NOMO-1 treated with dmso at 0.1 percent for 144 hours (cell line): ENCODE data around the gene ARID2.
A peak's percentile ranks its signal among the peaks of the same experiment; 100 is the strongest.

Experiments used
- DNase-seq: peaks from one replicate; lab custom pipeline; 2025; ENCODE audit not compliant: unreplicated experiment; lab: John Stamatoyannopoulos, UW

The ARID2 gene, protein sequence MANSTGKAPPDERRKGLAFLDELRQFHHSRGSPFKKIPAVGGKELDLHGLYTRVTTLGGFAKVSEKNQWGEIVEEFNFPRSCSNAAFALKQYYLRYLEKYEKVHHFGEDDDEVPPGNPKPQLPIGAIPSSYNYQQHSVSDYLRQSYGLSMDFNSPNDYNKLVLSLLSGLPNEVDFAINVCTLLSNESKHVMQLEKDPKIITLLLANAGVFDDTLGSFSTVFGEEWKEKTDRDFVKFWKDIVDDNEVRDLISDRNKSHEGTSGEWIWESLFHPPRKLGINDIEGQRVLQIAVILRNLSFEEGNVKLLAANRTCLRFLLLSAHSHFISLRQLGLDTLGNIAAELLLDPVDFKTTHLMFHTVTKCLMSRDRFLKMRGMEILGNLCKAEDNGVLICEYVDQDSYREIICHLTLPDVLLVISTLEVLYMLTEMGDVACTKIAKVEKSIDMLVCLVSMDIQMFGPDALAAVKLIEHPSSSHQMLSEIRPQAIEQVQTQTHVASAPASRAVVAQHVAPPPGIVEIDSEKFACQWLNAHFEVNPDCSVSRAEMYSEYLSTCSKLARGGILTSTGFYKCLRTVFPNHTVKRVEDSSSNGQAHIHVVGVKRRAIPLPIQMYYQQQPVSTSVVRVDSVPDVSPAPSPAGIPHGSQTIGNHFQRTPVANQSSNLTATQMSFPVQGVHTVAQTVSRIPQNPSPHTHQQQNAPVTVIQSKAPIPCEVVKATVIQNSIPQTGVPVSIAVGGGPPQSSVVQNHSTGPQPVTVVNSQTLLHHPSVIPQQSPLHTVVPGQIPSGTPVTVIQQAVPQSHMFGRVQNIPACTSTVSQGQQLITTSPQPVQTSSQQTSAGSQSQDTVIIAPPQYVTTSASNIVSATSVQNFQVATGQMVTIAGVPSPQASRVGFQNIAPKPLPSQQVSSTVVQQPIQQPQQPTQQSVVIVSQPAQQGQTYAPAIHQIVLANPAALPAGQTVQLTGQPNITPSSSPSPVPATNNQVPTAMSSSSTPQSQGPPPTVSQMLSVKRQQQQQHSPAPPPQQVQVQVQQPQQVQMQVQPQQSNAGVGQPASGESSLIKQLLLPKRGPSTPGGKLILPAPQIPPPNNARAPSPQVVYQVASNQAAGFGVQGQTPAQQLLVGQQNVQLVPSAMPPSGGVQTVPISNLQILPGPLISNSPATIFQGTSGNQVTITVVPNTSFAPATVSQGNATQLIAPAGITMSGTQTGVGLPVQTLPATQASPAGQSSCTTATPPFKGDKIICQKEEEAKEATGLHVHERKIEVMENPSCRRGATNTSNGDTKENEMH (N-terminal part only)

DNA sequence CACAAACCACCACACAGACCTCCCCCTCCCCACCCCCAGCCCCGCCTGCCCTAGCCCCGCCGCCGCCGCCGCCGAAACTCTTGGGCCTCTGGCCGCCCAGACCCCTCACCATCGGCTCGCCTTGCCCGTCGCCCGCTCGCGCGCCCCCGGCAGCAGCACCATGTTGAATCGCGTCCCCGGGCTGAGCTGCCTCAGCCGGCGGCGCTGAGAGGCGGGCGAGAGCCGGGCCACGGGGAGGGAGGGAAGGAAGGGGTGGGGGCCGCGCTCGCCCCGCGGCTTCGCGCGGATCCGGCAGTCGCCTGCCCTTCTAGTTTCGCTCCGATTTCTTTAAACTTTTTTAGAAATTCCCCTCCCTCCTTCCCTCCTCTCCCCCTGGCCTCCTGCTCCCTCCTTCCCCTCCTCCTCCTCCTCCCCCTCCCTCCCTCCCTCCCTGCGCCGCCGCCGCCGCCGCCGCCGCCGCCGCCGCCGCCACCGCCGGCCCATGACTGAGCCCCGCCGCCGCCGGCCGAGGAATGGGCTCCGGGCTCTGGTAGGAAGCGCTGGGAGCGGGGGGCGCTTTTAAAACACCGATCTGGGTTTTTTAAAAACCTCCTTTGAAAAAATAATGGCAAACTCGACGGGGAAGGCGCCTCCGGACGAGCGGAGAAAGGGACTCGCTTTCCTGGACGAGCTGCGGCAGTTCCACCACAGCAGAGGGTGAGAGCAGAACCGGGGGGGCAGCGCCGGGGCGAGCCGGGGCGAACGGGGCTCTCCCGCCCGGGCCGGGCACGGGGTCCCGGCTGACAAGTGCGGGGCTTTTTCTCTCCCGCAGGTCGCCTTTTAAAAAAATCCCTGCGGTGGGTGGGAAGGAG, at the start of gene ARID2:
Gene ARID2, plus strand, starts transcription at position 474 of the 851 bp plus-strand sequence. Its CDS starts 131 bp downstream, at position 605.
- peak; percentile 79 for DNase-seq

DNA sequence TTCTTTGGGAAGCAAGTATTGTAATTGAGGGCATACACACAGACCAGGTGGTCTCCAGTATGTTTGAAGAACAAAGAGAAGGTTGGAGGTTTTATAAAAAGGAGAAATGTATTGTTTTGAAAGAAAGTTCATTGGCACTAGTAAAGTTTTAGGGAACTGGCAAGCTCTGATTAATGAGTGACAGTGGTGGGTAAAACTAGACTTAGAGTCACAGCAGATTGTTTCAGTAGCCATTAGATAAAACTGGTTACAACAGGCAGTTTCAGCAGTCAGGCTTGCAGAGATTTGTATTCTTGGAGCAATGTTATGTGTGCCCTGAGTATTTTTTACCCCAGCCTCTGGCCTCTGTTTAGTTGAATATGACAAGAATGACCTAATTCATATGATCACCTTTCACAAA, 49.1 kb upstream of the ARID2 start:
- DNase-seq, result no peak

DNA sequence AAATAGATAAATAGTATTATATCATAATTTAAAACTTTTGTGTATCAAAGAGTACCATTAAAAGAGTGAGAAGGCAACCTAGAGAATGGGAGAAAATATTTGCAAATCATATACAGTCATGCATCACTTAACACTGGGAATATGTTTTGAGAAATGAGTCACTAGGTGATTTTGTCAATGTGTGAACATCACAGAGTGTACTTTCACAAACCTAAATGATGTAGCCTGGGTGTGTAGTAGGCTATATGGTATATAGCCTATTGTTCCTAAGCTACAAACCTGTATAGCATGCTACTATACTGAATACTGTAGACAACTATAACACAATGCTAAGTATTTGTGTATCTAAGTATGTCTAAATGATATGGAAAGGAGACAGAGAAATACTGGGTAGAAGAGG, 48.0 kb upstream of the ARID2 start:
- DNase-seq, result no peak

DNA sequence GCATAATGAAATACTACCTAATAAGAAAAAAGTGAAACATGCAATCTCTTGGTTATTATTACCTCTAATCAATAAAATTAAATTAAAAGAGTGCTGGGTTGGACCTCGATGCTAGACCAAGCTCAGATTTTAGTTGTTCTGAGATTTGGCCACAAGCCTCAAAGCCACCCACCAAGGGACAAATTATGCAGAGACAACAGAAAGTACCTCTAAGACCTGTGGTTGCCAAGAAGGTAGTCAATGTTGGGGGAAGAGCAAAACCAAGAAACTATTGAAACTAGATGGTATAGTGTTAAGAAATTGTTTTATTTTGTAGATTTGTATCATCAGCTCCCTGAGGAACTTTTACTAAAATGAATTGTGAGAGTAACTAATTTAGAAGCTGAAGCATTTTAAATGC, 43.8 kb upstream of the ARID2 start:
- DNase-seq, result no peak

DNA sequence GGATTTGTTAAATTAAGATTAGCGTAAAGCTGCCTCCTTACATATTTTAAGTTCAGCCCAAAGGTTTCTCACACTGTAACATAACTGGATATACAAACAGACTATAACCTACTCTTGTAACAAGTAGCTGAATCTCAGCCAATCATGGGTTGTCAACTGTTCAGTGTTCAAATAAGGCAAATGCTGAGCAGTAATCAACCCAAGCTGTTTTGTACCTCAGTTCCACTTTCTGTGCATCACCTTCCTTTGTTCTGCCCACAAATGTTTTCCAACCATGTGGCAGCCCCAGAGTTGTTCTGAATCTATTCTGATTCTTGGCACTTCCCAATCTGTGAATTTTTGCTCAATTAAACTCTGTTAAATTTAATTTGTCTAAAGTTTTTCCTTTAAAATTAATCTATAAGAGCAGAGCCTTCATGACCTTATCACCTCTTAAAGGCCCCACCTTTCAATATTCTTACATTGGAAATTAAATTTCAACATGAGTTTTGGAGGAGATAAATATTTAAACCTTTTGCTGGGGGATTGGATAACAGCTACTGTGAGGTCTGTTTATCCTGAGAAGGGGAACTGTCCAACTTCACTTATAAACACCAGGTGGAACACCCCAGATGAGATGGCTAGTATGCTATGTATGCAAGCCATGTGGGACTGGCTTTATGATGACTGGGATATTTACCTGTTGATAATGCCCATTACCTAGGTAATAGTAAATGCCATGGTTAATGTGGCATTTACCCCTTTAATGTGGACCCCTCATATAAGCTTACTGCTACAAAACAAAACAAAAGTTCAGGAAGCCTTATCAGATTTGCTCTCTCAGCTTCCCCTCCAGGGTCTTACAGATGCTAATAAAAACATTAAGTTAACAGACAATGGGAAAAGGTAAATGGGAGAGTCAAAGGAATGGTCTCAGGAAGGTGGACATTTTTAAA, 42.2 kb upstream of the ARID2 start:
- DNase-seq, result no peak

DNA sequence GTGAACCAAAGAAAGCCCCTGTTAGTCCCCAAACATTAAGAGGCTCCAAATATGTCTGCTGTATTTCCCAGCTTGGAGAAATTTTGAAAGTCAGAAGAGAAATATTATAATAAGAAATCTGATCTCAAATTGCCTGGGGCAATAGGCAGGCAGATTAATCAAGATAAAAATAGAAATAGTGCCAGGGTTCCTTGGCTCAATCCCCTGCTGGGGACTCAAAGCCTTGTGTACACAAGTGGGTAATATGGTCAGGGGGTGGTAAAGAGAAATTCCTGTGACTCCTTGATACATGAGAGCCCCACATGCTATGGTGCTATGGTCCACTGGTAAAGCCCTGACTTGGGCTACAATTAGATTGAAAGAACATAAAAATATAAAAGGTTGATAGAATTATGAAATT, 41.3 kb upstream of the ARID2 start:
- no peak for DNase-seq

DNA sequence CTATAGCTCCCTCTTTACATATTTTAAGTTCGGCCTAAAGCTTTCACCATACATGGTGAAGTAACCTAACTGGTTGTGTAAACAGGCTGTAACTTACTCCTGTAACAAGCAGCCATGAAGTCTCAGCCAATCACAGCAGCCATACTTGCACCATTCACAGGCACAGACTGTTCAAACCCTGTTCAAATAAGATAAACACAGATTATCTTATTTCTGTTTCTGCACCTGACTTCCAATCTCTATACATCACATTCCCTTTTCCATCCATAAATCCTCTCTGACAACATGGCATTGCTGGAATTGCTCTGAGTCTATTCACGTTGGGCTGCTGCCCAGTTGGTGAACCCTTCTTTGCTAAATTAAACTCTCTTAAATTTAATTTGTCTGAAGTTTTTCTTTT, 34.5 kb upstream of the ARID2 start:
- no peak for DNase-seq

DNA sequence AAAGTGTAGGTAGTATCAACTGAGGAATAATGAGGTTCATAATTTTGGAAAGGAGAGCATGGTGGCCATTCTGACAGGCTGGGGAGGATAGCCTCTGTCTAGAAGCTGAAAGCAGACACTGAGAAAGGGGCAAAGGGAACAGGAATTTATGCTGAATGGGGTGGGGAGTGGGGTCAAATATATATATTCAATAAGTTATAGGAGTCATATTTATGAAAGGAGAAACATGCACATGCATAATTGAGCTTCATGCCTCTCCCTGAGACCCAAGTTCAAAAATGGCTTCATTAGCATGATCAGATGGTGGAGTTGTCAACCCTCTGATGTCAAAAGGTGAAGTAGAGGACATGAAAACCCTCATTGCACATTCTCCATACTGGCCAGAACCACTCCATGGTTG, 33.9 kb upstream of the ARID2 start:
- no peak for DNase-seq

DNA sequence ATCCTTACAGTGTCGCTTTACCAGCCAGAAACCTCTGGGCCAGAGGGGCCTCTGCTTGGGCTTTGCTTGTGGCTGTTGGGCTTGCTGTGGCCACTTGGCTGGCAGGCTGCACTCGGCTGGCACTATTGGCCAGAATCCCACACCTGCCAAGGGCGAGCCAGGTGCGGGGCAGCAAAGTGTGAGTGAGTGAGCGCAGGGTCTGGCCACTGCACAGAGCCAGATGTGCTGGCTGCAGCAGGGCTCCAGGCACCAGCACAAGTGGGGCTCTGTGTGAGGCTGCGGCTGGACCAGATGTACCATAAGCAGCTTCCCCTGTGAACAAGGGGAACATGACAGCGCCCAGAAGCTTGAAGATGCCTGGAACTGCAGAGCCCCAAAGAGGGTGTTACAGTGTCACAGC, 33.5 kb upstream of the ARID2 start:
- DNase-seq, result no peak

DNA sequence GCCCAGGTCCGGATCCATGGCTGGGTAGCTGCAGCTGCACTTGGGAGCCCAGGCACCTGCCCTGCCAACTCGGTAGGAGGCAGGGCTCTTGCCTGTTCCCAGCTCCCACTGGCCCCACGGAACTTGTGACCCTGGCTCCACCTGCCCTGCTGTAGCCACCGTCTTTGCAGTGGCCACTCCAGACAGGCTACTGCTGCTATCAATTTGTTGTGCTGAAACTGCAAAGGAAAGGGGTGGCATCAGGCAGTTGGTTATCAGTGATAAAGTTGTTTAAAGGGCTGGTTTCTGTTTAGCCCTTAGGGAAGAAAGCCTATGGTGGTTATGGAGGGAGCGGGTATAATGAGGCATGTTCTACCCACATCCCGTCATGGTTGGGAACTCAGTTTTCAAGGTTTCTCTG, 32.1 kb upstream of the ARID2 start:
- no peak for DNase-seq

DNA sequence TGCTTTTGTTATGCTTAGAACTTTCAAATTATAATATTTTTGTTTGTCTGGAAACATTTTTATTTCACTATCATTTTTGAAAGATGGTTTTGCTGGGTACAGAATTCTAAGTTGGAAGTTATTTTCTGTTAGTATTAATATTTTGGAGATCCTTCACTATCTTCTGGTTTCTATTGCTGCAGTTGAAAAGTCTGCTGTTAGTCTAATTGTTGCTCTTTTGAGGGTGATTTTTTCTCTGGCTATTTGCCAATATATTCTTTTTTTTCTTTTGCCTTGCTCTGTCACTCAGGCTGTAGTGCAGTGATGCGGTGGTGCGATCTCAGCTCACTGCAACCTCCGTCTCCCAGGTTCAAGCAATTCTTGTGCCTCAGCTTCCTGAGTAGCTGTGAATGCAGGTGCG, 28.2 kb upstream of the ARID2 start:
- DNase-seq, result no peak

DNA sequence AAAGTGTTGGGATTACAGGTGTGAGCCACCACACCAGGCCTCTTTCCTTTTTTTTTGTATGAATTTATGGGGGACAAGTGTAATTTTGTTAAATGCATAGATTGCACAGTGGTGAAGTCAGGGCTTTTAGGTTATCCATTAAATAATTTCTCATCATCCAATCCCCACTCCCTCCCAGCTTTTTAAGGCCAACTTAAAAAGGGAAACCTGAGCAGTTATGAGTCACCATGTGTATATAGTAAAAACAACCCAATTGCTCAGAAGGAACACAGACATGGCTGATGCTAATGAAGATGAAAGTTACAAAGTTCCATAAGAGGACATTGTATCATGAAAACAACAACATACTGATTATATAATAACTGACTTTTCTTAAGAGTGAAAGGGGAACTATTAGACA, 25.6 kb upstream of the ARID2 start:
- DNase-seq, result no peak

DNA sequence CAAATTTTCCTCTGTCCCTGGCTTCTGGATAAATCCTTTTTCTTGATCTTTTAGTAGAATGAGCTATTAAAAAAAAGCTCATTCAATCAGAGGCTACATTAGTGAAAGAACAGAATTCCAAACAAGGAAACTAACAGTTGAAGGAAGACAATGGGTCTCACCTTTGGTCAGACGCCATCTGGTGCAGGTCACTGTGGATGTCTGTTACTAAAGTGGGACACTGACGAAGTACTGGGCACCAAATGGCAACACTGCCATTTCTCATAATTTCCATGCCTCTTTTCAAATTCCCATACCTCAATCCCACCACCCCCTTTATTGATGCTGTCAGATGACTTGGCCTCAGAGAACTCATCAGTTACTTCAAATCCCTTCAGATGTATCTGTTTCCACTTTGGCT, 24.5 kb upstream of the ARID2 start:
- DNase-seq, result no peak

DNA sequence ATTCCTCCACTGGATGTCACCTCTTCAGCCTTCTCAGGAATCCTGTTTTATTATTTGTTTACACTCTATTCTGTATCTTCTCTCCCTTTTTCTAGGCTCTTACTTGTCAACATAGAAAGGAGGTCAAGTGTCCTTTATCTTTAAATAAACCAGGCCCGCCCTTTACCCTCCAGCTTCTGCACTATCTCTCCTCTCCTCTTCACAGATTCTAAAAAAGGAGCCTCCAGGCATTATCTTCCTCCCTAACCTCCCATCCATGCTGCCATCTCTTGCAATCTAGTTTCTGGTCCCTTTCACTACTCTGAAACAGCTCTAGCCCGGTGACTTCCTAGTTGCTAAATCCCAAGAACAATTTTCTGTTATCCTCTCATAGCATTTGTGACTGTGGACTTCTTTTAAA, 24.1 kb upstream of the ARID2 start:
- DNase-seq, result no peak

DNA sequence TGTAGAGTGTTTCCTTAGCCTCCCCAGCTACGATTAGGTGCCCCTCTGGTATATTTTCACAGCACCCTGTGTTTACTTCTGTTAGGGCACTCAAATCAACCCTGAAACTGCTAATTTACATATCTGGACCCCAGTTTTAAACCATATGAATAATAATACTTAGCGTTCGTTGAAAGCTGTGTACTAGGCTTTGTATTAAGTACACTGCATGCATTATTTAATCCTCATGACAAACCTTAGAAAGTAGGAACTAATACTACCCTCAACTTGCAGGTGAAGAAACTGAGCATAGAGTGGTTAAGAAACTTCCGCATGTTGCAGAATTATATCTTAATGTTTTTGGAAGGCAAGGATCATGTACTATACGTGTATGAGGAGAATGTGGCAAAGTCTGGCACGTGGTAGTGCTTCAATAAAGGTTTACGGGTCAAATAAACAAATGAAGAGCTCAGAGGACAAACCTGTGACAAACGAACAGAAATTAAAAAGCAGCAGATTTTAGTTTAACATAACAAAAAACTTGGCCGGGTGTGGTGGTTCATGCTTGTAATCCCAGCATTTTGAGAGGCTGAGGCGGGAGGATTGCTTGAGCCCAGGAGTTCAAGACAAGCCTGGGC, 22.2 kb upstream of the ARID2 start:
- no peak for DNase-seq

DNA sequence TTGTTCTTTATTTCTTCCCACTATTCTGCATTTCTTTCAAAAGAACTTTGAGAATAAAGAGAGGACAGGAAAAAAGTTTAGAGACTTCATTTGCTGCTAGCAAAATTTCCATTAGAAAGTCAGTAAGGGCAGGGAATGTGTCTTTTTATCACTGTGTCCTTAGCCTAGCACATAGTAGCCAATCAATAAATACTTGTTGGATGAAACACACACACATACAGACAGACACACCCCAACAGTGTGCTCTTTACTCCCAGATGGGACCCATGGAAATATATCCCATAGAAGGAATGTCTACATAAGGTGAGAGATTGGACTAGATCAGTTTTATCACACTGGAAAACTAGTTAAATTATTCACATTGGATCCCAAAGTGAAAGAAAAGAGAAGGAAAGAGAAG, 21.1 kb upstream of the ARID2 start:
- no peak for DNase-seq

DNA sequence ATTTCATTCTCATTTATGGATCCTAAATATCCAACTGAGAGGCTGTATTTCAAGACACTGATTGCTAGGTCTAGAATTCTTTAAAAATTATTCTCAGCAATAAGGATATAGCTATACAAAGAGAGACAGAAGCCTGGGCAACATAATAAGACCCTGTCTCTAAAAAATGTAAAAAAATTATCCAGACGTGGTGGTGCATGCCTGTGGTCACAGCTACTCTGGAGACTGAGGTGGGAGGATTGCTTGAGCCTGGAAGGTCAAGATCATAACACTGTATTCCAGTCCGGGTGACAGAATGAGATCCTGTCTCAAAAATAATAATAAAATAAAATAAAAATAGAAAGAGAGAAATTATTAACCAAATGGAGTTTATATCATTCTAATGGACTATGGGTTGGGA, 20.6 kb upstream of the ARID2 start:
- no peak for DNase-seq

DNA sequence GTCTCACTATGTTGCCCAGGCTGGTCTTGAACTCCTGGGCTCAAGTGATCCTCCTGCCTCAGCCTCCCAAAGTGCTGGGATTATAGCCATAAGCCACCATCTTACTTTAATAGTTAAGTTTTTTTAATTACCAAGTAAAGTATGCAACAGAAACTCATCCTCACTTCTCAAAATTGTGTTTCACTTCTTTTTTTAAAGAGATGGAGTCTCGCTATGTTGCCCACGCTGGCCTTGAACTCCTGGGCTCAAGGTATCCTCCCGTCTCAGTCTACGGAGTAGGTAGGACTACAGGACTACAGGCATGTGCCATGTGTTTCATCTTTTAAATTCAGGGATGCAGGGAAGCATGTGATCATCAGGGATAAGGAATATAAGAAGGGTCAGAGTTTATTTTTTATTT, 17.2 kb upstream of the ARID2 start:
- no peak for DNase-seq

DNA sequence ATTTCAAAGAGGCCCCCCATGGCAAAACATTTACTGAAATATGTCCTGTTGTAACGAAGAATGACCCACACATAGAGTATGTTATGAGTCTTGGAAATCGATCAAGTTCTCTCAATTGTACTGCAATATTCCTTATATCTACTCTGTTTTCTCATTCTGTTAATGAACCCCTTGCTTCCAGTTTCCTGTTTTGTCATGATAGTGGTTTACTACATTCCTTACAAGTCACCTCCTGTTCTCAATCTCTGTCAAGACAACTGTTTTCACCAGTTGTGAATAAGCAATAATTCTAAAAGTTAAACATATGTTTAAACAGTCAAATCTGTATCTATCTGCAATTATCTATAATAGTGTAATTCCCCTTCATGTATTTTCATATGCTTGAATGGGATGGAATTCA, 16.4 kb upstream of the ARID2 start:
- DNase-seq, result no peak
